K562 (cell line): ENCODE measurements around the gene ZBTB24. TPM values are rescaled to one million over a fixed set of nuclear protein-coding genes. Genes with fewer than 3 reads are reported as not detected.

Experiments
- ATAC-seq: fragments of 200-7000 bp; cut with Tn5 transposase; 3 replicates; pipeline ENCODE4 v1.9.1; 2020; ENCODE audit warnings: moderate library complexity
- BruUV-seq: library from RNA; stranded (reverse); fragments of 400-500 nt; replicated peaks from 2 replicates; lab custom pipeline; 2021; lab: Mats Ljungman, UMichigan
- CTCF ChIA-PET: fragments of 300-600 bp; formaldehyde crosslinking; extraction: SDS; loops from one replicate; lab custom pipeline; 2021; ENCODE audit warnings: low intra/inter-chr PET ratio; lab: Yijun Ruan, JAX
- POLR2A ChIA-PET: fragments of 300-600, 350-650 bp; sonication (Branson Sonifier 250); formaldehyde crosslinking; extraction: SDS; loops from one replicate; lab custom pipeline; 2021; ENCODE audit warnings: antibody characterized with exemption, inconsistent platforms; lab: Yijun Ruan, JAX
- DNase-seq, 4 experiments: peaks; one replicate each; pipeline versions ENCODE4 v3.0.0 to v3.0.0-alpha.2; 2011 to 2018; ENCODE audit warnings: low spot score in 3 of 4, mixed read lengths in 3 of 4; ENCODE audit errors: extremely low read depth in 1 of 4
- FAIRE-seq: peaks from 2 replicates; lab custom pipeline; 2011; peaks lifted over from hg19 to GRCh38; lab: Jason Lieb, UNC
- H2AFZ ChIP-seq: 2 replicates; pipeline ENCODE4 v1.6.0; 2011; ENCODE audit warnings: low read depth, low read length, control low read depth, inconsistent platforms
- H3K27ac ChIP-seq: fragments of 200-600 bp; 3 replicates; pipeline ENCODE4 v1.8.0; 2011; ENCODE audit warnings: low read depth, mild to moderate bottlenecking, control low read depth, inconsistent platforms, low read length, moderate library complexity, mixed read lengths; ENCODE audit errors: extremely low read depth
- H3K27me3 ChIP-seq, 2 experiments: fragments of 300-600 bp in 1 of 2; 2 replicates in 1 of 2; 3 replicates in 1 of 2; pipeline versions ENCODE4 v1.6.0 to v1.8.0; 2011; ENCODE audit warnings: inconsistent platforms in 2 of 2, low read length in 2 of 2, mild to moderate bottlenecking in 1 of 2, mixed read lengths in 1 of 2, moderate library complexity in 1 of 2; ENCODE audit not compliant: control insufficient read depth in 2 of 2, insufficient read depth in 2 of 2
- H3K36me3 ChIP-seq: fragments of 300-600 bp; 3 replicates; pipeline ENCODE4 v1.8.0; 2011; ENCODE audit warnings: mild to moderate bottlenecking, low read length, inconsistent platforms; ENCODE audit not compliant: control insufficient read depth, insufficient read depth
- H3K4me1 ChIP-seq, 2 experiments: fragments of 200-600 bp in 1 of 2; replicated peaks in 1 of 2; 2 replicates in 1 of 2; 3 replicates in 1 of 2; pipeline versions ENCODE4 v1.5.1 to v1.8.0; 2011; ENCODE audit warnings: inconsistent platforms in 2 of 2, low read length in 2 of 2, mild to moderate bottlenecking in 1 of 2, mixed read lengths in 1 of 2, moderate library complexity in 1 of 2; ENCODE audit not compliant: control insufficient read depth in 2 of 2, insufficient read depth in 2 of 2
- H3K4me2 ChIP-seq: 2 replicates; pipeline ENCODE4 v1.6.1; 2011; ENCODE audit warnings: low read length, control low read depth, inconsistent platforms, mixed read lengths; ENCODE audit not compliant: insufficient read depth
- H3K4me3 ChIP-seq: fragments of 200-600 bp; sonication (generic), shearing (Covaris generic); 2 replicates; pipeline ENCODE4 v1.5.1; 2016; ENCODE audit warnings: control low read depth, inconsistent platforms
- H3K79me2 ChIP-seq: fragments of 200-600 bp; 3 replicates; pipeline ENCODE4 v1.8.0; 2011; ENCODE audit warnings: low read length, inconsistent platforms; ENCODE audit not compliant: control insufficient read depth, insufficient read depth
- H3K9ac ChIP-seq, 2 experiments: 2 replicates each; pipeline versions ENCODE4 v1.6.0 to v1.6.1; 2011; ENCODE audit warnings: low read depth in 2 of 2, low read length in 2 of 2, control low read depth in 1 of 2, inconsistent platforms in 1 of 2, mild to moderate bottlenecking in 1 of 2, mixed read lengths in 1 of 2; ENCODE audit not compliant: insufficient read depth in 1 of 2
- H3K9me1 ChIP-seq: one replicate; pipeline ENCODE4 v1.6.0; 2011; ENCODE audit warnings: inconsistent platforms, mild to moderate bottlenecking, low read length, moderate library complexity; ENCODE audit not compliant: control insufficient read depth, insufficient read depth
- H3K9me3 ChIP-seq: replicated peaks from 2 replicates; pipeline ENCODE4 v1.5.1; 2011; ENCODE audit warnings: low read depth, low read length, inconsistent platforms; ENCODE audit not compliant: control insufficient read depth, insufficient read depth
- H4K20me1 ChIP-seq: replicated peaks from 2 replicates; pipeline ENCODE4 v1.6.1; 2011; ENCODE audit warnings: low read length, inconsistent platforms, mixed read lengths; ENCODE audit not compliant: control insufficient read depth, insufficient read depth
- FOXJ2 ChIP-seq: fragments of 200-800 bp; sonication (Bioruptor generic); IDR thresholded peaks from 2 replicates; pipeline ENCODE4 v1.6.1; 2016; ENCODE audit warnings: missing genetic modification characterization, missing compliant biosample characterization
- NR2C2 ChIP-seq, 2 experiments: fragments of 200-800 bp in 1 of 2; sonication (Bioruptor generic) in 1 of 2; sonication (generic) in 1 of 2; formaldehyde crosslinking in 1 of 2; IDR thresholded peaks; 2 replicates each; pipeline versions ENCODE4 v1.6.1 to v1.8.0; 2016 to 2022; ENCODE audit warnings: mild to moderate bottlenecking in 1 of 2, missing compliant biosample characterization in 1 of 2, missing genetic modification characterization in 1 of 2, missing genetic modification reagents in 1 of 2
- ZNF282 ChIP-seq: sonication (generic); formaldehyde crosslinking; IDR thresholded peaks from 2 replicates; pipeline ENCODE4 v1.8.1; 2023; ENCODE audit warnings: missing genetic modification reagents
- WGBS: fragments of 100-300 bp; shearing (Covaris generic); methylation state at CpG from one replicate; pipeline ENCODE4 v1.1.6; 2016; ENCODE audit warnings: low coverage, mixed read lengths; ENCODE audit not compliant: insufficient coverage; ENCODE audit errors: missing lambda C conversion rate; 5-methylcytosine and 5-hydroxymethylcytosine counted together
- in situ Hi-C: fragments of 300-500 bp; cut with MboI; formaldehyde crosslinking; loops from 4 replicates; pipeline ENCODE4 v1.15.0; 2018; ENCODE audit warnings: inconsistent platforms, mixed read lengths
- intact Hi-C: fragments of 100-400 bp; cut with micrococcal nuclease; formaldehyde crosslinking; loops from 2 replicates; pipeline ENCODE4 v1.14.2; 2022
- polyA plus RNA-seq, 8 experiments: library from polyadenylated mRNA; depleted of rRNA in 4 of 8; stranded (reverse) in 5 of 8; unstranded in 3 of 8; fragments of >200 nt; fragmentation: Nextera tagmentation in 2 of 8; fragmentation: Illumina TruSeq in 1 of 8; extraction: Ambion mirVana in 2 of 8; extraction: Trizol in 1 of 8; gene quantifications; 2 replicates each; pipeline versions ENCODE4 v1.2.1 to v1.2.3, GENCODE V29; 2011 to 2014; ENCODE audit warnings: inconsistent platforms in 1 of 8, missing spikeins in 1 of 8
- total RNA-seq, 7 experiments: library from RNA; depleted of rRNA in 6 of 7; stranded (reverse); fragments of >200 nt in 6 of 7; fragmentation: Illumina TruSeq in 2 of 7; extraction: Trizol in 2 of 7; gene quantifications; 2 replicates each; pipeline versions ENCODE4 v1.2.1 to v1.2.3, GENCODE V29; 2011 to 2021; ENCODE audit warnings: low replicate concordance in 1 of 7

Gene ZBTB24
- total and polyA plus RNA-seq, 9 of the 15 experiments (the other 6 are each of a cell fraction or from before 2014, with no cell fraction given) = 2.0 to 16.7 (median 8.3) TPM

GRCh38 chr6:109456710-109457561, 26.1 kb downstream of the ZBTB24 start:
- intact Hi-C loops (no loop called here), in situ Hi-C loops (no loop called here)
- FAIRE-seq (peak; percentile 74), ATAC-seq (no peak), DNase-seq (no peak)
- BruUV-seq = no TSS peak
- peak overlapping the region in 1 of 2 experiments; percentile 91; a peak in 1 of 4 replicates for H3K9ac ChIP-seq
- H3K4me3 ChIP-seq = no peak overlapping the region
- TF ChIP-seq ZNF282 (CRISPR knock-in tag) (no peak), NR2C2 (CRISPR knock-in tag; IDR thresholded peaks at IDR 0.05) (no peak), NR2C2 (tag; IDR thresholded peaks at IDR 0.05) (0 out of 2 replicates have a peak, but pooled peaks have one; percentile 6), FOXJ2 (tag) (no peak)
- H3K4me2 ChIP-seq = peak overlapping the region; percentile 91; the same call in 1 of the 2 replicates
- no peak overlapping the region for H2AFZ ChIP-seq
- 74% methylated on average over 16 of the region's 16 CpGs for WGBS
- peaks cover 5 to 29% of the 10 kb centered on the region in 2 experiments; a peak in 4 of 5 replicates for H3K4me1 ChIP-seq
- H3K79me2 ChIP-seq = no peaks in the 10 kb centered on the region
- no peaks in the 10 kb centered on the region for H3K9me1 ChIP-seq
- H3K36me3 ChIP-seq = peaks cover 7% of the 10 kb centered on the region
- no peaks in the 10 kb centered on the region for H3K9me3 ChIP-seq
- CTCF ChIA-PET = no interaction called here
- POLR2A ChIA-PET = interaction anchor here (0.5 to 8.2 kb wide), 6 partner anchors 9 to 426 kb away, joined by 3 to 92 read pairs (median 4); partner anchors contain the start of genes PPIL6, SMPD2 and ZBTB24
- H4K20me1 ChIP-seq = no peaks in the 10 kb centered on the region
- H3K27ac ChIP-seq = no peak overlapping the region
- no peaks in the 10 kb centered on the region for H3K27me3 ChIP-seq
